NCI-H2196 (cell line): ENCODE results near the gene P2RY1.

Source experiments
- DNase-seq: peaks from one replicate; lab custom pipeline; 2025; ENCODE audit not compliant: unreplicated experiment; lab: John Stamatoyannopoulos, UW

Gene P2RY1

GRCh38 chr3:152834776-152835600 is at the start of gene P2RY1:
Gene P2RY1 (plus strand): TSS chr3:152835131. CDS start chr3:152835783, 652 bp downstream.
- DNase-seq = no peak

GRCh38 chr3:152786977-152787681 is 47.8 kb upstream of the P2RY1 start:
- no peak for DNase-seq

- DNase-seq = no peak
These were observed 44.1 kb upstream of the P2RY1 start for GRCh38 chr3:152790651-152791387.

GRCh38 chr3:152793969-152794368 is 41.0 kb upstream of the P2RY1 start:
- no peak for DNase-seq

- no peak for DNase-seq
These were observed 37.0 kb upstream of the P2RY1 start for GRCh38 chr3:152797751-152798432.

- DNase-seq = no peak
These were observed 22.8 kb upstream of the P2RY1 start for GRCh38 chr3:152811974-152812760.

GRCh38 chr3:152817400-152817799 is 17.5 kb upstream of the P2RY1 start:
- no peak for DNase-seq

- DNase-seq = no peak
These were observed 16.9 kb upstream of the P2RY1 start for GRCh38 chr3:152818027-152818426.

GRCh38 chr3:152823173-152823572 is 11.8 kb upstream of the P2RY1 start:
- DNase-seq = no peak

- no peak for DNase-seq
These were observed 11.2 kb upstream of the P2RY1 start for GRCh38 chr3:152823781-152824180.

- DNase-seq = no peak
These were observed 9.4 kb upstream of the P2RY1 start for GRCh38 chr3:152825566-152825965.

- no peak for DNase-seq
These were observed 8.5 kb upstream of the P2RY1 start for GRCh38 chr3:152826476-152826875.

- DNase-seq = no peak
These were observed 7.6 kb upstream of the P2RY1 start for GRCh38 chr3:152827313-152827712.

GRCh38 chr3:152828075-152828840 is 6.7 kb upstream of the P2RY1 start:
- DNase-seq = no peak

- DNase-seq = no peak
These were observed 4.7 kb upstream of the P2RY1 start for GRCh38 chr3:152830245-152830644.

GRCh38 chr3:152832046-152832445 is 2.9 kb upstream of the P2RY1 start:
- no peak for DNase-seq

- DNase-seq = no peak
These were observed 1.8 kb upstream of the P2RY1 start for GRCh38 chr3:152833089-152833488.

- no peak for DNase-seq
These were observed 648 bp upstream of the P2RY1 start for GRCh38 chr3:152834191-152834775.

GRCh38 chr3:152835601-152836102 is 721 bp downstream of the P2RY1 start:
- no peak for DNase-seq
